Upper lobe of right lung (tissue), 1 donor: Measurements from ENCODE around the gene CFAP20DC. TPM values are rescaled to one million over a fixed set of nuclear protein-coding genes. Genes with fewer than 3 reads are reported as not detected.

Experiments used
- ATAC-seq: fragments of 200-7000 bp; cut with Tn5 transposase; one replicate; pipeline ENCODE4 v1.9.1; 2020; ENCODE audit warnings: mild to moderate bottlenecking, moderate library complexity
- DNase-seq: peaks from one replicate; pipeline ENCODE4 v3.0.0-alpha.2; 2020
- H3K27ac ChIP-seq: fragments of 200-600 bp; one replicate; pipeline ENCODE4 v1.8.0; 2022
- H3K27me3 ChIP-seq: fragments of 200-600 bp; one replicate; pipeline ENCODE4 v1.8.0; 2022; ENCODE audit warnings: mild to moderate bottlenecking
- H3K36me3 ChIP-seq: fragments of 200-600 bp; one replicate; pipeline ENCODE4 v1.8.0; 2022
- H3K4me1 ChIP-seq: fragments of 200-600 bp; one replicate; pipeline ENCODE4 v1.8.0; 2022
- H3K4me3 ChIP-seq: fragments of 200-600 bp; one replicate; pipeline ENCODE4 v1.8.0; 2022; ENCODE audit warnings: mild to moderate bottlenecking
- H3K9me3 ChIP-seq: fragments of 200-600 bp; one replicate; pipeline ENCODE4 v1.8.0; 2022
- CTCF ChIP-seq: fragments of 200-600 bp; IDR thresholded peaks from one replicate; pipeline ENCODE4 v1.8.0; 2022; ENCODE audit warnings: antibody characterized with exemption
- intact Hi-C: fragments of 100-400 bp; cut with DNase I; formaldehyde crosslinking; loops from one replicate; pipeline ENCODE4 v1.11.0; 2022
- total RNA-seq: library from RNA; stranded (reverse); fragmentation: NEBNext Ultra II Directional; extraction: Animal tissue kit (Norgen Biotek cat#: 25700); gene quantifications from one replicate; pipeline ENCODE4 v1.2.1, GENCODE V29; 2021
- donor health status: DM: no; HTN: yes; CAD: no; lungs with severe emphysema.

Gene CFAP20DC
- total RNA-seq, 1 donor from 2014 or later: not detected

- Histone ChIP-seq H3K4me1 (no peaks in the 10 kb centered on the region), H3K36me3 (no peaks in the 10 kb centered on the region), H3K27ac (no peak overlapping the region), H3K9me3 (no peaks in the 10 kb centered on the region), H3K27me3 (no peaks in the 10 kb centered on the region), H3K4me3 (no peak overlapping the region)
- ATAC-seq (no peak), DNase-seq (no peak)
- TF ChIP-seq CTCF: no peak
- intact Hi-C loops: no loop called here
These were observed 307.6 kb downstream of the CFAP20DC start for GRCh38 chr3:58742239-58742638.

- intact Hi-C loops: no loop called here
- ATAC-seq: no peak
- H3K4me3 ChIP-seq: no peak overlapping the region
- no peaks in the 10 kb centered on the region for H3K4me1 ChIP-seq
- DNase-seq: no peak
- H3K9me3 ChIP-seq: no peaks in the 10 kb centered on the region
- no peaks in the 10 kb centered on the region for H3K27me3 ChIP-seq
- H3K36me3 ChIP-seq: no peaks in the 10 kb centered on the region
- no peak overlapping the region for H3K27ac ChIP-seq
- TF ChIP-seq CTCF: no peak
These were observed 312.2 kb downstream of the CFAP20DC start for GRCh38 chr3:58737644-58738043.

GRCh38 chr3:58731673-58732072, 318.2 kb downstream of the CFAP20DC start:
- ATAC-seq: no peak

GRCh38 chr3:58728723-58729122, 321.1 kb downstream of the CFAP20DC start:
- TF ChIP-seq CTCF: no peak

More at GRCh38 chr3:58731673-58732072, 318.2 kb downstream of the CFAP20DC start:
- no peaks in the 10 kb centered on the region for H3K9me3 ChIP-seq
- no peak overlapping the region for H3K4me3 ChIP-seq
- H3K27me3 ChIP-seq: no peaks in the 10 kb centered on the region
- no peaks in the 10 kb centered on the region for H3K4me1 ChIP-seq
- H3K27ac ChIP-seq: no peak overlapping the region
- no peak for TF ChIP-seq CTCF
- intact Hi-C loops: no loop called here
- H3K36me3 ChIP-seq: no peaks in the 10 kb centered on the region
- no peak for DNase-seq

GRCh38 chr3:58725326-58725853, 324.4 kb downstream of the CFAP20DC start:
- intact Hi-C loops: no loop called here
- no peaks in the 10 kb centered on the region for H3K27me3 ChIP-seq
- no peak overlapping the region for H3K27ac ChIP-seq
- no peak overlapping the region for H3K4me3 ChIP-seq
- no peak for DNase-seq
- no peak for ATAC-seq
- H3K9me3 ChIP-seq: no peaks in the 10 kb centered on the region
- H3K4me1 ChIP-seq: no peaks in the 10 kb centered on the region
- TF ChIP-seq CTCF: no peak
- no peaks in the 10 kb centered on the region for H3K36me3 ChIP-seq

More at GRCh38 chr3:58728723-58729122, 321.1 kb downstream of the CFAP20DC start:
- Histone ChIP-seq H3K4me3 (no peak overlapping the region), H3K36me3 (no peaks in the 10 kb centered on the region), H3K9me3 (no peaks in the 10 kb centered on the region), H3K27me3 (no peaks in the 10 kb centered on the region), H3K27ac (no peak overlapping the region), H3K4me1 (no peaks in the 10 kb centered on the region)
- intact Hi-C loops: no loop called here
- ATAC-seq (no peak), DNase-seq (no peak)

GRCh38 chr3:58724336-58724735, 325.5 kb downstream of the CFAP20DC start:
- no peak for DNase-seq
- no peak for ATAC-seq
- Histone ChIP-seq H3K27ac (no peak overlapping the region), H3K4me3 (no peak overlapping the region), H3K36me3 (no peaks in the 10 kb centered on the region), H3K9me3 (no peaks in the 10 kb centered on the region), H3K27me3 (no peaks in the 10 kb centered on the region), H3K4me1 (no peaks in the 10 kb centered on the region)
- TF ChIP-seq CTCF: no peak
- intact Hi-C loops: no loop called here
